Measurements from ENCODE around the gene OR52N5.

GRCh38 chr11:5767056-5767455 lies 16.1 kb downstream of the OR52N5 start:
- TF ChIP-seq, protein P1, sequence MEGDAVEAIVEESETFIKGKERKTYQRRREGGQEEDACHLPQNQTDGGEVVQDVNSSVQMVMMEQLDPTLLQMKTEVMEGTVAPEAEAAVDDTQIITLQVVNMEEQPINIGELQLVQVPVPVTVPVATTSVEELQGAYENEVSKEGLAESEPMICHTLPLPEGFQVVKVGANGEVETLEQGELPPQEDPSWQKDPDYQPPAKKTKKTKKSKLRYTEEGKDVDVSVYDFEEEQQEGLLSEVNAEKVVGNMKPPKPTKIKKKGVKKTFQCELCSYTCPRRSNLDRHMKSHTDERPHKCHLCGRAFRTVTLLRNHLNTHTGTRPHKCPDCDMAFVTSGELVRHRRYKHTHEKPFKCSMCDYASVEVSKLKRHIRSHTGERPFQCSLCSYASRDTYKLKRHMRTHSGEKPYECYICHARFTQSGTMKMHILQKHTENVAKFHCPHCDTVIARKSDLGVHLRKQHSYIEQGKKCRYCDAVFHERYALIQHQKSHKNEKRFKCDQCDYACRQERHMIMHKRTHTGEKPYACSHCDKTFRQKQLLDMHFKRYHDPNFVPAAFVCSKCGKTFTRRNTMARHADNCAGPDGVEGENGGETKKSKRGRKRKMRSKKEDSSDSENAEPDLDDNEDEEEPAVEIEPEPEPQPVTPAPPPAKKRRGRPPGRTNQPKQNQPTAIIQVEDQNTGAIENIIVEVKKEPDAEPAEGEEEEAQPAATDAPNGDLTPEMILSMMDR (IDR thresholded peaks at IDR 0.05; ENCODE audit: insufficient read depth, low read depth, low read length): no peak
- no peak for TF ChIP-seq EZH2 (IDR thresholded peaks at IDR 0.05; ENCODE audit: insufficient read depth, low read length)
